Fibroblast of lung (primary cell): ENCODE measurements around the gene OR1B1. TPM values are rescaled to one million over a fixed set of nuclear protein-coding genes. Genes with fewer than 3 reads are reported as not detected.
A peak's percentile ranks its signal among the peaks of the same experiment; 100 is the strongest.

ENCODE experiments used
- DNase-seq, 2 donors: peaks; one replicate each; pipeline versions ENCODE4 v3.0.0 to v3.0.0-alpha.2; 2010; ENCODE audit warnings: low read depth in 2 of 2
- H2AFZ ChIP-seq: 2 replicates; pipeline ENCODE4 v1.5.1; 2012; ENCODE audit warnings: low read length, control low read depth, inconsistent platforms
- H3K27ac ChIP-seq: 2 replicates; pipeline ENCODE4 v1.5.1; 2011; ENCODE audit warnings: low read length, control low read depth; ENCODE audit not compliant: insufficient read depth
- H3K27me3 ChIP-seq: 2 replicates; pipeline ENCODE4 v1.5.1; 2011; ENCODE audit warnings: mild to moderate bottlenecking, low read length; ENCODE audit not compliant: control insufficient read depth, insufficient read depth
- H3K36me3 ChIP-seq: 2 replicates; pipeline ENCODE4 v1.5.1; 2011; ENCODE audit warnings: low read length; ENCODE audit not compliant: control insufficient read depth, insufficient read depth
- H3K4me1 ChIP-seq: 2 replicates; pipeline ENCODE4 v1.5.1; 2011; ENCODE audit warnings: low read length; ENCODE audit not compliant: control insufficient read depth, insufficient read depth; ENCODE audit errors: extremely low read depth
- H3K4me2 ChIP-seq: 2 replicates; pipeline ENCODE4 v1.5.1; 2011; ENCODE audit warnings: low read length, control low read depth; ENCODE audit not compliant: insufficient read depth; ENCODE audit errors: extremely low read depth
- H3K4me3 ChIP-seq, 4 experiments: fragments of 200-600 bp in 1 of 4; sonication (generic) in 1 of 4; replicated peaks in 1 of 4; 2 replicates each; pipeline ENCODE4 v1.5.1; 2011 to 2016; ENCODE audit warnings: low read length in 4 of 4, low read depth in 3 of 4, mild to moderate bottlenecking in 3 of 4, control low read depth in 2 of 4, inconsistent platforms in 1 of 4, mixed read lengths in 1 of 4; ENCODE audit not compliant: insufficient read depth in 1 of 4; ENCODE audit errors: control extremely low read depth in 1 of 4
- H3K79me2 ChIP-seq: 2 replicates; pipeline ENCODE4 v1.5.1; 2012; ENCODE audit warnings: mild to moderate bottlenecking, low read length, inconsistent platforms; ENCODE audit not compliant: control insufficient read depth, insufficient read depth
- H3K9ac ChIP-seq: 2 replicates; pipeline ENCODE4 v1.5.1; 2011; ENCODE audit warnings: mild to moderate bottlenecking, low read length, control low read depth; ENCODE audit not compliant: insufficient read depth
- H3K9me3 ChIP-seq: 2 replicates; pipeline ENCODE4 v1.5.1; 2012; ENCODE audit warnings: low read depth, low read length; ENCODE audit not compliant: control insufficient read depth, insufficient read depth
- H4K20me1 ChIP-seq: 2 replicates; pipeline ENCODE4 v1.5.1; 2011; ENCODE audit warnings: low read length; ENCODE audit not compliant: control insufficient read depth, insufficient read depth; ENCODE audit errors: extremely low read depth
- EZH2 ChIP-seq: IDR thresholded peaks from 2 replicates; pipeline ENCODE4 v1.5.1; 2012; ENCODE audit warnings: low read length, control low read depth, mild to moderate bottlenecking; ENCODE audit errors: missing control alignments
- polyA plus RNA-seq, 2 donors: library from polyadenylated mRNA; depleted of rRNA in 1 of 2; stranded (reverse) in 1 of 2; unstranded in 1 of 2; fragments of >200 nt; gene quantifications; 2 replicates each; pipeline ENCODE4 v1.2.1, GENCODE V29; 2011 to 2012; ENCODE audit warnings: missing spikeins in 1 of 2
- total RNA-seq: library from RNA; depleted of rRNA; stranded (reverse); fragments of >200 nt; gene quantifications from 2 replicates; pipeline ENCODE4 v1.2.1, GENCODE V29; 2014
- TF ChIP-seq, protein P1 (sequence below), 2 donors: IDR thresholded peaks in 1 of 2; conservative IDR thresholded peaks in 1 of 2; 1 replicate in 1 of 2; 2 replicates in 1 of 2; pipeline ENCODE4 v1.5.1; 2011 to 2012; ENCODE audit warnings: low read length in 2 of 2, control low read depth in 1 of 2, inconsistent platforms in 1 of 2, low read depth in 1 of 2, mild to moderate bottlenecking in 1 of 2

OR1B1 gene
- total and polyA plus RNA-seq, 2 donors (not counting 1 experiment from before 2014, with no cell fraction given), result not detected

DNA sequence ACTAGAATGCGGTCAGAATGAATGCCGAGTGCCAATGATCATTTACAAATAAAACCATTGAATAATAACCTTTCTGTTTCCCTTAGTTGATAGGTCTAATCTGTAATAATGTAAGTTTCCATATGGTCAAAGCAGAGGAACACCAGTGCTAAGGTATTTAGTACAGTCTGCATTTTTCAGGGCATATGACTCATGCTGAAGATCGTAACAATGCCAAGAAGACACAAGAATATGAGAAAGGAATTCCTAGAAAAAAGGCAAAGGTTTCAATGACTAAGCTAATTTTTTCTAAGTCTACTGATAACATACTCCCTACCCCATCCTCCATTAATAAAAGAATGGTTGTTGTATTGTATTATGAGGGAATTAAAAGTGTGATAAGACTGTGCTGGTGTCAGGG is 77.1 kb downstream of the OR1B1 start:
- no peaks in the 10 kb centered on the region for H4K20me1 ChIP-seq
- H3K27ac ChIP-seq, result no peak overlapping the region
- H3K4me2 ChIP-seq, result no peak overlapping the region
- TF ChIP-seq, protein P1, sequence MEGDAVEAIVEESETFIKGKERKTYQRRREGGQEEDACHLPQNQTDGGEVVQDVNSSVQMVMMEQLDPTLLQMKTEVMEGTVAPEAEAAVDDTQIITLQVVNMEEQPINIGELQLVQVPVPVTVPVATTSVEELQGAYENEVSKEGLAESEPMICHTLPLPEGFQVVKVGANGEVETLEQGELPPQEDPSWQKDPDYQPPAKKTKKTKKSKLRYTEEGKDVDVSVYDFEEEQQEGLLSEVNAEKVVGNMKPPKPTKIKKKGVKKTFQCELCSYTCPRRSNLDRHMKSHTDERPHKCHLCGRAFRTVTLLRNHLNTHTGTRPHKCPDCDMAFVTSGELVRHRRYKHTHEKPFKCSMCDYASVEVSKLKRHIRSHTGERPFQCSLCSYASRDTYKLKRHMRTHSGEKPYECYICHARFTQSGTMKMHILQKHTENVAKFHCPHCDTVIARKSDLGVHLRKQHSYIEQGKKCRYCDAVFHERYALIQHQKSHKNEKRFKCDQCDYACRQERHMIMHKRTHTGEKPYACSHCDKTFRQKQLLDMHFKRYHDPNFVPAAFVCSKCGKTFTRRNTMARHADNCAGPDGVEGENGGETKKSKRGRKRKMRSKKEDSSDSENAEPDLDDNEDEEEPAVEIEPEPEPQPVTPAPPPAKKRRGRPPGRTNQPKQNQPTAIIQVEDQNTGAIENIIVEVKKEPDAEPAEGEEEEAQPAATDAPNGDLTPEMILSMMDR (conservative IDR thresholded peaks at IDR 0.05 in 1 of 2, IDR thresholded peaks at IDR 0.05 in 1 of 2; ENCODE audit: low read depth in 1 of 2, low read length in 2 of 2), result no peak
- no peak for TF ChIP-seq EZH2
- H3K4me1 ChIP-seq, result no peaks in the 10 kb centered on the region
- H3K9me3 ChIP-seq, result no peaks in the 10 kb centered on the region
- H3K4me3 ChIP-seq, result no peak overlapping the region
- H3K27me3 ChIP-seq, result no peaks in the 10 kb centered on the region
- no peak overlapping the region for H3K9ac ChIP-seq
- H3K36me3 ChIP-seq, result no peaks in the 10 kb centered on the region
- H3K79me2 ChIP-seq, result no peaks in the 10 kb centered on the region
- no peak overlapping the region for H2AFZ ChIP-seq
- peak in 1 of 2 donors; percentile 68 for DNase-seq

DNA sequence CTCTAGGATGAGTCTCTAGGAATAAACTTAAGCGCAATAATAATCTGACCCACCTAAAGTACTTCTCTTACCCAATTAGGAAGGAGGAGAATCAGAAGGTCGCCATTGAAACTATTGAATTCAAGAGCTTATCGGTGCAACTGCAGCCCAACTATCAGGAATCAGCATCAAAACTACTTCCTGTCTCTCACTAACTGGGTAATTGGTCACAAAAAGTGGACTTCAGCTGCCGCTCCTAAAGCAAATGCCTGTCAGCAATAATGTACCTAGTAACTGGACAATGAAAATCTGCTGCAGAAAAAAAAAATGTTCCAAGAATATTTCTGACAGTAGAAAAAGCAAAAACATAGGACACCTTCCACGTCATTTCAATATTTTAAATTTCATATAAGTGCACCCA is 77.6 kb downstream of the OR1B1 start:
- no peak overlapping the region for H3K27ac ChIP-seq
- H4K20me1 ChIP-seq, result no peaks in the 10 kb centered on the region
- no peak overlapping the region for H3K4me3 ChIP-seq
- H3K36me3 ChIP-seq, result no peaks in the 10 kb centered on the region
- no peak for TF ChIP-seq EZH2
- TF ChIP-seq, protein P1 (conservative IDR thresholded peaks at IDR 0.05 in 1 of 2, IDR thresholded peaks at IDR 0.05 in 1 of 2; ENCODE audit: low read depth in 1 of 2, low read length in 2 of 2), result no peak
- H2AFZ ChIP-seq, result no peak overlapping the region
- H3K4me2 ChIP-seq, result no peak overlapping the region
- H3K4me1 ChIP-seq, result no peaks in the 10 kb centered on the region
- no peak for DNase-seq
- H3K79me2 ChIP-seq, result no peaks in the 10 kb centered on the region
- no peaks in the 10 kb centered on the region for H3K9me3 ChIP-seq
- H3K27me3 ChIP-seq, result no peaks in the 10 kb centered on the region
- no peak overlapping the region for H3K9ac ChIP-seq

Other genes starting within 250 kb of the OR1B1 start
- not detected in 2 replicates for gene OR1J1, start 179.7 kb downstream of the OR1B1 start, total RNA-seq
- not detected in 2 replicates for gene OR1J1, start 179.7 kb downstream of the OR1B1 start, polyA plus RNA-seq
- 0.26 and 0.33 TPM in 2 replicates for gene OR1J2, start 146.8 kb downstream of the OR1B1 start, total RNA-seq
- gene OR1J2, start 146.8 kb downstream of the OR1B1 start, polyA plus RNA-seq, result 0.19 and 0.23 TPM in 2 replicates
- not detected in 2 replicates for gene OR1J4, start 138.5 kb downstream of the OR1B1 start, total RNA-seq
- 0.34 and 0.49 TPM in 2 replicates for gene OR1J4, start 138.5 kb downstream of the OR1B1 start, polyA plus RNA-seq
- gene OR1N1, start 130.3 kb downstream of the OR1B1 start, total RNA-seq, result not detected in 2 replicates
- not detected in 2 replicates for gene OR1N1, start 130.3 kb downstream of the OR1B1 start, polyA plus RNA-seq
- not detected in 2 replicates for gene OR1N2, start 104.5 kb downstream of the OR1B1 start, total RNA-seq
- not detected in 2 replicates for gene OR1N2, start 104.5 kb downstream of the OR1B1 start, polyA plus RNA-seq
- not detected in 2 replicates for gene OR1L8, start 74.2 kb downstream of the OR1B1 start, total RNA-seq
- 0.07 TPM in 1 of 2 replicates, not detected in the other for gene OR1L8, start 74.2 kb downstream of the OR1B1 start, polyA plus RNA-seq
- gene OR1Q1, start 42.9 kb downstream of the OR1B1 start, total RNA-seq, result not detected in 2 replicates
- gene OR1Q1, start 42.9 kb downstream of the OR1B1 start, polyA plus RNA-seq, result 0.14 and 0.17 TPM in 2 replicates
- gene OR1L1, start 4.1 kb upstream of the OR1B1 start, total RNA-seq, result not detected in 2 replicates
- not detected in 2 replicates for gene OR1L1, start 4.1 kb upstream of the OR1B1 start, polyA plus RNA-seq
- not detected in 2 replicates for gene OR1L3, start 17.5 kb upstream of the OR1B1 start, total RNA-seq
- not detected in 2 replicates for gene OR1L3, start 17.5 kb upstream of the OR1B1 start, polyA plus RNA-seq
- gene OR1L4, start 66.4 kb upstream of the OR1B1 start, total RNA-seq, result not detected in 2 replicates
- gene OR1L4, start 66.4 kb upstream of the OR1B1 start, polyA plus RNA-seq, result not detected in 2 replicates
- not detected in 2 replicates for gene OR1L6, start 84.7 kb upstream of the OR1B1 start, total RNA-seq
- not detected in 2 replicates for gene OR1L6, start 84.7 kb upstream of the OR1B1 start, polyA plus RNA-seq
- gene OR5C1, start 131.3 kb upstream of the OR1B1 start, total RNA-seq, result not detected in 2 replicates
- not detected in 2 replicates for gene OR5C1, start 131.3 kb upstream of the OR1B1 start, polyA plus RNA-seq
- gene OR1K1, start 142.5 kb upstream of the OR1B1 start, total RNA-seq, result not detected in 2 replicates
- gene OR1K1, start 142.5 kb upstream of the OR1B1 start, polyA plus RNA-seq, result not detected in 2 replicates
- 39.5 and 40.8 TPM in 2 replicates for gene PDCL, start 171.0 kb upstream of the OR1B1 start, total RNA-seq
- gene PDCL, start 171.0 kb upstream of the OR1B1 start, polyA plus RNA-seq, result 16.5 and 19.8 TPM in 2 replicates
- 34.9 and 35.7 TPM in 2 replicates for gene RC3H2, start 247.7 kb upstream of the OR1B1 start, total RNA-seq
- 29.4 and 43.1 TPM in 2 replicates for gene RC3H2, start 247.7 kb upstream of the OR1B1 start, polyA plus RNA-seq